ENCODE data around the gene DLST. TPM values are rescaled to one million over a fixed set of nuclear protein-coding genes. Genes with fewer than 3 reads are reported as not detected.

DLST gene
- total RNA-seq, 2 experiments from 2014 or later, result 110 to 113 TPM

- ChIA-PET POLR2A (interaction anchor here (1.2 kb wide), 1 partner anchor 18 kb away, joined by 3 read pairs; no protein-coding TSS in a partner anchor), CTCF (interaction anchor here (1.0 to 14.6 kb wide), 2 partner anchors 51 to 177 kb away, joined by 4 to 528 read pairs; no protein-coding TSS in a partner anchor)
- no peak for ATAC-seq
- Mint-ChIP-seq H3K4me3 (no peak overlapping the region), H3K36me3 (ENCODE audit: low read depth) (no peaks in the 10 kb centered on the region), H3K27ac (no peak overlapping the region), H3K9me3 (no peaks in the 10 kb centered on the region), H3K27me3 (no peaks in the 10 kb centered on the region), H3K4me1 (ENCODE audit: low read depth) (no peaks in the 10 kb centered on the region)
- intact Hi-C loops (cut with micrococcal nuclease), result no loop called here
- TF ChIP-seq CTCF (IDR thresholded peaks at IDR 0.05), result no peak
- no peak for DNase-seq
Measured at GRCh38 chr14:74911221-74911620, 29.5 kb downstream of the DLST start.

GRCh38 chr14:74911704-74912103, 30.0 kb downstream of the DLST start:
- CTCF ChIA-PET, result interaction anchor here (1.0 to 14.6 kb wide), 3 partner anchors 12 to 176 kb away, joined by 3 to 528 read pairs (median 4); partner anchors contain the start of gene RPS6KL1
- DNase-seq, result no peak
- Mint-ChIP-seq H3K4me1 (ENCODE audit: low read depth) (no peaks in the 10 kb centered on the region), H3K27me3 (no peaks in the 10 kb centered on the region), H3K9me3 (no peaks in the 10 kb centered on the region), H3K4me3 (no peak overlapping the region), H3K36me3 (ENCODE audit: low read depth) (no peaks in the 10 kb centered on the region), H3K27ac (no peak overlapping the region)
- ATAC-seq, result no peak
- intact Hi-C loops (cut with micrococcal nuclease), result no loop called here
- no peak for TF ChIP-seq CTCF (IDR thresholded peaks at IDR 0.05)
- POLR2A ChIA-PET, result no interaction called here

GRCh38 chr14:74912111-74912510, 30.4 kb downstream of the DLST start:
- CTCF ChIA-PET, result interaction anchor here (1.3 to 14.6 kb wide), 3 partner anchors 11 to 52 kb away, joined by 3 to 528 read pairs (median 3); partner anchors contain the start of gene RPS6KL1
- Mint-ChIP-seq H3K9me3 (no peaks in the 10 kb centered on the region), H3K27me3 (no peaks in the 10 kb centered on the region), H3K4me3 (no peak overlapping the region), H3K4me1 (ENCODE audit: low read depth) (no peaks in the 10 kb centered on the region), H3K27ac (no peak overlapping the region), H3K36me3 (ENCODE audit: low read depth) (no peaks in the 10 kb centered on the region)
- no peak for TF ChIP-seq CTCF (IDR thresholded peaks at IDR 0.05)
- ATAC-seq (no peak), DNase-seq (no peak)
- intact Hi-C loops (cut with micrococcal nuclease), result no loop called here
- POLR2A ChIA-PET, result interaction anchor here (0.6 kb wide), 1 partner anchor 58 kb away, joined by 3 read pairs; no protein-coding TSS in a partner anchor

- H3K27ac Mint-ChIP-seq, result no peak overlapping the region
- H3K9me3 Mint-ChIP-seq, result no peaks in the 10 kb centered on the region
- no peaks in the 10 kb centered on the region for H3K27me3 Mint-ChIP-seq
- no peak for TF ChIP-seq CTCF (IDR thresholded peaks at IDR 0.05)
- no peaks in the 10 kb centered on the region for H3K4me1 Mint-ChIP-seq (ENCODE audit: low read depth)
- H3K4me3 Mint-ChIP-seq, result no peak overlapping the region
- ChIA-PET POLR2A (interaction anchor here (0.6 to 0.9 kb wide), 2 partner anchors 18 to 58 kb away, joined by 3 read pairs; no protein-coding TSS in a partner anchor), CTCF (interaction anchor here (1.3 to 14.6 kb wide), 3 partner anchors 11 to 53 kb away, joined by 3 to 528 read pairs (median 3); partner anchors contain the start of gene RPS6KL1)
- no peaks in the 10 kb centered on the region for H3K36me3 Mint-ChIP-seq (ENCODE audit: low read depth)
- intact Hi-C loops (cut with micrococcal nuclease), result no loop called here
- ATAC-seq (no peak), DNase-seq (no peak)
Measured at GRCh38 chr14:74912801-74913200, 31.1 kb downstream of the DLST start.

GRCh38 chr14:74913393-74913910, 31.7 kb downstream of the DLST start:
- H3K9me3 Mint-ChIP-seq, result no peaks in the 10 kb centered on the region
- no peaks in the 10 kb centered on the region for H3K36me3 Mint-ChIP-seq (ENCODE audit: low read depth)
- ChIA-PET CTCF (interaction anchor here (1.3 to 14.6 kb wide), 2 partner anchors 32 to 53 kb away, joined by 3 to 528 read pairs; no protein-coding TSS in a partner anchor), POLR2A (interaction anchor here (0.9 kb wide), 1 partner anchor 19 kb away, joined by 3 read pairs; no protein-coding TSS in a partner anchor)
- H3K4me3 Mint-ChIP-seq, result no peak overlapping the region
- intact Hi-C loops (cut with micrococcal nuclease), result no loop called here
- H3K27ac Mint-ChIP-seq, result no peak overlapping the region
- ATAC-seq (no peak), DNase-seq (no peak)
- H3K4me1 Mint-ChIP-seq (ENCODE audit: low read depth), result no peaks in the 10 kb centered on the region
- no peaks in the 10 kb centered on the region for H3K27me3 Mint-ChIP-seq
- TF ChIP-seq CTCF (IDR thresholded peaks at IDR 0.05), result no peak
